WI38 (cell line): ENCODE results near the gene SLC1A2.
A peak's percentile ranks its signal among the peaks of the same experiment; 100 is the strongest.

Source experiments
- H3K4me3 ChIP-seq: 2 replicates; pipeline ENCODE4 v1.5.1; 2011; ENCODE audit warnings: low read depth, mild to moderate bottlenecking, control low read depth, low read length
- CTCF ChIP-seq: IDR thresholded peaks from 2 replicates; pipeline ENCODE4 v1.5.1; 2012; ENCODE audit warnings: low read depth, mild to moderate bottlenecking, control low read depth, low read length

Gene SLC1A2

GRCh38 chr11:35398881-35399280 lies 20.5 kb downstream of the SLC1A2 start:
- no peak for TF ChIP-seq CTCF
- no peak overlapping the region for H3K4me3 ChIP-seq

GRCh38 chr11:35394941-35395340 lies 24.4 kb downstream of the SLC1A2 start:
- TF ChIP-seq CTCF, result no peak
- H3K4me3 ChIP-seq, result no peak overlapping the region

- no peak overlapping the region for H3K4me3 ChIP-seq
- TF ChIP-seq CTCF, result no peak
Measured at GRCh38 chr11:35393098-35393497, 26.3 kb downstream of the SLC1A2 start.

- TF ChIP-seq CTCF, result peak; percentile 66
- no peak overlapping the region for H3K4me3 ChIP-seq
Measured at GRCh38 chr11:35391922-35392688, 27.3 kb downstream of the SLC1A2 start.

GRCh38 chr11:35390737-35391682 lies 28.3 kb downstream of the SLC1A2 start:
- H3K4me3 ChIP-seq, result no peak overlapping the region
- no peak for TF ChIP-seq CTCF

GRCh38 chr11:35389897-35390465 lies 29.4 kb downstream of the SLC1A2 start:
- H3K4me3 ChIP-seq, result no peak overlapping the region
- no peak for TF ChIP-seq CTCF

- TF ChIP-seq CTCF, result no peak
- H3K4me3 ChIP-seq, result no peak overlapping the region
Measured at GRCh38 chr11:35389112-35389511, 30.2 kb downstream of the SLC1A2 start.
